DMS 273 treated with DMSO at 0.1 percent for 48 hours (cell line): ENCODE measurements around the gene IRAK2.

ENCODE experiments used
- DNase-seq: peaks from one replicate; lab custom pipeline; 2025; lab: John Stamatoyannopoulos, UW

The IRAK2 gene

GRCh38 chr3:10284496-10284895 lies 119.8 kb downstream of the IRAK2 start:
- no peak for DNase-seq

GRCh38 chr3:10285272-10286132 lies 120.8 kb downstream of the IRAK2 start:
- DNase-seq: no peak

GRCh38 chr3:10286133-10286524 lies 121.4 kb downstream of the IRAK2 start:
- DNase-seq: no peak

- no peak for DNase-seq
Observed at GRCh38 chr3:10286596-10287295, 122.0 kb downstream of the IRAK2 start.

GRCh38 chr3:10287936-10288574 lies 123.3 kb downstream of the IRAK2 start:
- no peak for DNase-seq

- no peak for DNase-seq
Observed at GRCh38 chr3:10288575-10288960, 123.8 kb downstream of the IRAK2 start.

GRCh38 chr3:10289077-10289476 lies 124.4 kb downstream of the IRAK2 start:
- DNase-seq: no peak

- DNase-seq: no peak
Observed at GRCh38 chr3:10289787-10290355, 125.2 kb downstream of the IRAK2 start.

- DNase-seq: no peak
Observed at GRCh38 chr3:10290481-10291176, 125.9 kb downstream of the IRAK2 start.

- DNase-seq: no peak
Observed at GRCh38 chr3:10291641-10292040, 126.9 kb downstream of the IRAK2 start.

GRCh38 chr3:10292505-10293419 lies 128.0 kb downstream of the IRAK2 start, which contains the start of gene GHRL:
Gene GHRL, minus strand, starts transcription at chr3:10292947. Its CDS starts 2,767 bp downstream, at chr3:10290180.
- DNase-seq: no peak
